GM12878 (cell line): Measurements from ENCODE around the gene NKAIN2. TPM values are rescaled to one million over a fixed set of nuclear protein-coding genes. Genes with fewer than 3 reads are reported as not detected.

Source experiments
- ATAC-seq: fragments of 200-7000 bp; cut with Tn5 transposase; 3 replicates; pipeline ENCODE4 v1.9.1; 2020; ENCODE audit warnings: mild to moderate bottlenecking, moderate library complexity
- BruUV-seq: library from RNA; stranded (reverse); fragments of 400-500 nt; replicated peaks from 2 replicates; lab custom pipeline; 2021; lab: Mats Ljungman, UMichigan
- CTCF ChIA-PET: fragments of 300-600 bp; sonication (Branson Sonifier 250); formaldehyde crosslinking; extraction: SDS; loops from one replicate; lab custom pipeline; 2021; ENCODE audit warnings: inconsistent platforms; lab: Yijun Ruan, JAX
- POLR2A ChIA-PET: fragments of 350-600 bp; formaldehyde crosslinking; extraction: SDS; loops from one replicate; lab custom pipeline; 2021; ENCODE audit warnings: inconsistent platforms; lab: Charles Lee
- RAD21 ChIA-PET: fragments of 300-600 bp; sonication (Branson Sonifier 250); formaldehyde crosslinking; loops from one replicate; lab custom pipeline; 2023; ENCODE audit warnings: antibody characterized with exemption; ENCODE audit not compliant: unreplicated experiment; lab: Charles Lee
- SMC1A ChIA-PET: fragments of 300-600 bp; sonication (Branson Sonifier 250); formaldehyde crosslinking; loops from one replicate; lab custom pipeline; 2023; ENCODE audit not compliant: unreplicated experiment, uncharacterized antibody; lab: Charles Lee
- DNase-seq: peaks from one replicate; pipeline ENCODE4 v3.0.0-alpha.2; 2011; ENCODE audit warnings: low read depth, low spot score
- FAIRE-seq: peaks from 3 replicates; lab custom pipeline; 2011; peaks lifted over from hg19 to GRCh38; lab: Jason Lieb, UNC
- H2AFZ ChIP-seq: 2 replicates; pipeline ENCODE4 v1.6.0; 2011; ENCODE audit warnings: low read depth, low read length, control low read depth; ENCODE audit not compliant: control insufficient read depth
- H3K27ac ChIP-seq: 2 replicates; pipeline ENCODE4 v1.5.1; 2011; ENCODE audit warnings: control low read depth; ENCODE audit not compliant: control insufficient read depth, insufficient read depth
- H3K27me3 ChIP-seq, 2 experiments: replicated peaks in 1 of 2; 2 replicates each; pipeline versions ENCODE4 v1.6.0 to v1.6.1; 2011; ENCODE audit warnings: low read length in 1 of 2; ENCODE audit not compliant: control insufficient read depth in 2 of 2, insufficient read depth in 2 of 2
- H3K36me3 ChIP-seq, 2 experiments: 2 replicates each; pipeline ENCODE4 v1.5.1; 2011; ENCODE audit warnings: low read length in 1 of 2; ENCODE audit not compliant: control insufficient read depth in 2 of 2, insufficient read depth in 2 of 2
- H3K4me1 ChIP-seq: 2 replicates; pipeline ENCODE4 v1.6.1; 2011; ENCODE audit warnings: mild to moderate bottlenecking, low read length, moderate library complexity, mixed read lengths; ENCODE audit not compliant: control insufficient read depth, insufficient read depth
- H3K4me2 ChIP-seq: 2 replicates; pipeline ENCODE4 v1.6.0; 2011; ENCODE audit warnings: control low read depth; ENCODE audit not compliant: control insufficient read depth, insufficient read depth
- H3K4me3 ChIP-seq: fragments of 200-600 bp; sonication (generic); 2 replicates; pipeline ENCODE4 v1.5.1; 2016
- H3K79me2 ChIP-seq: 2 replicates; pipeline ENCODE4 v1.6.0; 2011; ENCODE audit warnings: low read length; ENCODE audit not compliant: control insufficient read depth, insufficient read depth
- H3K9ac ChIP-seq: 2 replicates; pipeline ENCODE4 v1.8.0; 2011; ENCODE audit warnings: low read length, control low read depth, mixed read lengths; ENCODE audit not compliant: control insufficient read depth, insufficient read depth
- H3K9me3 ChIP-seq: replicated peaks from 3 replicates; pipeline ENCODE4 v1.5.1; 2011; ENCODE audit warnings: mild to moderate bottlenecking, low read length; ENCODE audit not compliant: control insufficient read depth, insufficient read depth
- H4K20me1 ChIP-seq: 2 replicates; pipeline ENCODE4 v1.6.0; 2011; ENCODE audit not compliant: control insufficient read depth, insufficient read depth
- BCL11A ChIP-seq: IDR thresholded peaks from 2 replicates; pipeline ENCODE4 v1.6.1; 2011; ENCODE audit warnings: low read depth, low read length
- CBX3 ChIP-seq: fragments of 200-600 bp; sonication (generic); IDR thresholded peaks from 2 replicates; pipeline ENCODE4 v1.6.1; 2016; ENCODE audit warnings: low read depth, borderline replicate concordance
- CEBPB ChIP-seq, 2 experiments: fragments of 150-350 bp in 1 of 2; IDR thresholded peaks; 2 replicates each; pipeline ENCODE4 v1.6.1; 2012 to 2014; ENCODE audit warnings: low read depth in 2 of 2, low read length in 2 of 2, borderline replicate concordance in 1 of 2, inconsistent platforms in 1 of 2
- E2F8 ChIP-seq: fragments of 450-650 bp; IDR thresholded peaks from 2 replicates; pipeline ENCODE4 v1.6.1; 2018; ENCODE audit warnings: mild to moderate bottlenecking, low read depth, moderate library complexity; ENCODE audit not compliant: partially characterized antibody
- HSF1 ChIP-seq: fragments of 150-350 bp; IDR thresholded peaks from 2 replicates; pipeline ENCODE4 v1.6.1; 2014; ENCODE audit warnings: mild to moderate bottlenecking, low read depth, low read length
- IRF4 ChIP-seq: IDR thresholded peaks from 2 replicates; pipeline ENCODE4 v1.6.1; 2011; ENCODE audit warnings: low read depth, low read length
- MYC ChIP-seq: IDR thresholded peaks from 2 replicates; pipeline ENCODE4 v1.6.1; 2011; ENCODE audit warnings: mild to moderate bottlenecking, low read length, moderate library complexity, inconsistent platforms; ENCODE audit not compliant: insufficient read depth, insufficient replicate concordance, insufficient read length, severe bottlenecking
- SIX5 ChIP-seq: IDR thresholded peaks from 2 replicates; pipeline ENCODE4 v1.6.1; 2011; ENCODE audit warnings: mild to moderate bottlenecking, low read depth, low read length, moderate library complexity; ENCODE audit not compliant: severe bottlenecking
- STAT3 ChIP-seq: IDR thresholded peaks from 2 replicates; pipeline ENCODE4 v1.6.1; 2011; ENCODE audit warnings: low read depth, low read length, improper control_type of control experiment
- ZNF207 ChIP-seq: fragments of 450-650 bp; IDR thresholded peaks from 2 replicates; pipeline ENCODE4 v1.6.1; 2014; ENCODE audit warnings: antibody characterized with exemption, mild to moderate bottlenecking, borderline replicate concordance
- ZNF217 ChIP-seq: fragments of 450-650 bp; IDR thresholded peaks from 2 replicates; pipeline ENCODE4 v1.6.1; 2017; ENCODE audit warnings: antibody characterized with exemption, mild to moderate bottlenecking
- ZNF24 ChIP-seq: fragments of 450-650 bp; IDR thresholded peaks from 2 replicates; pipeline ENCODE4 v1.6.1; 2017; ENCODE audit warnings: antibody characterized with exemption, mild to moderate bottlenecking
- ZSCAN29 ChIP-seq: fragments of 450-650 bp; IDR thresholded peaks from 2 replicates; pipeline ENCODE4 v1.6.1; 2017; ENCODE audit warnings: mild to moderate bottlenecking, moderate library complexity
- WGBS: methylation state at CpG from one replicate; pipeline ENCODE4 v1.1.6; 2016; ENCODE audit warnings: low lambda C conversion rate; ENCODE audit not compliant: insufficient replicate concordance, insufficient coverage; ENCODE audit errors: missing lambda C conversion rate; 5-methylcytosine and 5-hydroxymethylcytosine counted together
- in situ Hi-C: fragments of 300-500 bp; cut with MboI; formaldehyde crosslinking; loops from 9 replicates; pipeline ENCODE4 v1.14.3; 2018; ENCODE audit warnings: mixed read lengths
- intact Hi-C: fragments of 100-400 bp; cut with micrococcal nuclease; formaldehyde crosslinking; loops from one replicate; pipeline ENCODE4 v1.14.2; 2022; ENCODE audit not compliant: unreplicated experiment
- polyA plus RNA-seq, 11 experiments: library from polyadenylated mRNA; depleted of rRNA in 4 of 11; unstranded in 6 of 11; stranded (reverse) in 5 of 11; fragments of >200 nt; fragmentation: Nextera tagmentation in 4 of 11; fragmentation: Illumina TruSeq in 1 of 11; extraction: Ambion mirVana in 4 of 11; extraction: Trizol in 1 of 11; gene quantifications; 1 replicate in 1 of 11; 2 replicates in 10 of 11; pipeline versions ENCODE4 v1.2.1 to v1.2.3, GENCODE V29; 2011 to 2016; ENCODE audit warnings: inconsistent platforms in 2 of 11, missing spikeins in 2 of 11, low read depth in 1 of 11
- total RNA-seq, 4 experiments: library from RNA; depleted of rRNA in 3 of 4; stranded (reverse); fragments of >200 nt in 3 of 4; fragmentation: Illumina TruSeq in 1 of 4; extraction: Trizol in 1 of 4; gene quantifications; 2 replicates each; pipeline versions ENCODE4 v1.2.1 to v1.2.3, GENCODE V29; 2013 to 2021
- TF ChIP-seq, protein P1 (sequence below): fragments of 450-650 bp; IDR thresholded peaks from 2 replicates; pipeline ENCODE4 v1.6.1; 2016; ENCODE audit warnings: mild to moderate bottlenecking, moderate library complexity, borderline replicate concordance
- TF ChIP-seq, protein P2 (sequence below): IDR thresholded peaks from 2 replicates; pipeline ENCODE4 v1.6.1; 2012; ENCODE audit warnings: low read depth, low read length, improper control_type of control experiment

Gene NKAIN2
- total and polyA plus RNA-seq, 10 of the 15 experiments (the other 5 are each of a cell fraction or from before 2014, with no cell fraction given): not detected

GRCh38 chr6:124205921-124206320 is 402.3 kb downstream of the NKAIN2 start:
- intact Hi-C loops (no loop called here), in situ Hi-C loops (no loop called here)
- no peaks in the 10 kb centered on the region for H3K79me2 ChIP-seq
- RAD21 ChIA-PET: no interaction called here
- H2AFZ ChIP-seq: no peak overlapping the region
- ATAC-seq (no peak), DNase-seq (no peak), FAIRE-seq (no peak)
- CTCF ChIA-PET: no interaction called here
- H3K9ac ChIP-seq: no peak overlapping the region
- H3K27me3 ChIP-seq: no peaks in the 10 kb centered on the region
- H3K4me1 ChIP-seq: no peaks in the 10 kb centered on the region
- POLR2A ChIA-PET: no interaction called here
- no TSS peak for BruUV-seq
- H3K36me3 ChIP-seq: no peaks in the 10 kb centered on the region
- no peaks in the 10 kb centered on the region for H3K9me3 ChIP-seq
- H3K4me3 ChIP-seq: no peak overlapping the region
- WGBS: 3% methylated on average over 2 of the region's 2 CpGs
- H3K4me2 ChIP-seq: no peak overlapping the region
- H3K27ac ChIP-seq: no peak overlapping the region
- SMC1A ChIA-PET: no interaction called here
- no peaks in the 10 kb centered on the region for H4K20me1 ChIP-seq
- TF ChIP-seq CBX3 (no peak), ZNF217 (no peak), BCL11A (no peak), MYC (no peak), CEBPB (IDR thresholded peaks at IDR 0.05; ENCODE audit: borderline replicate concordance in 1 of 2, low read depth in 2 of 2, low read length in 2 of 2) (no peak), HSF1 (no peak), IRF4 (no peak), ZNF207 (no peak), STAT3 (no peak), E2F8 (no peak), SIX5 (no peak), ZNF24 (no peak), ZSCAN29 (no peak)
- TF ChIP-seq, protein P1, sequence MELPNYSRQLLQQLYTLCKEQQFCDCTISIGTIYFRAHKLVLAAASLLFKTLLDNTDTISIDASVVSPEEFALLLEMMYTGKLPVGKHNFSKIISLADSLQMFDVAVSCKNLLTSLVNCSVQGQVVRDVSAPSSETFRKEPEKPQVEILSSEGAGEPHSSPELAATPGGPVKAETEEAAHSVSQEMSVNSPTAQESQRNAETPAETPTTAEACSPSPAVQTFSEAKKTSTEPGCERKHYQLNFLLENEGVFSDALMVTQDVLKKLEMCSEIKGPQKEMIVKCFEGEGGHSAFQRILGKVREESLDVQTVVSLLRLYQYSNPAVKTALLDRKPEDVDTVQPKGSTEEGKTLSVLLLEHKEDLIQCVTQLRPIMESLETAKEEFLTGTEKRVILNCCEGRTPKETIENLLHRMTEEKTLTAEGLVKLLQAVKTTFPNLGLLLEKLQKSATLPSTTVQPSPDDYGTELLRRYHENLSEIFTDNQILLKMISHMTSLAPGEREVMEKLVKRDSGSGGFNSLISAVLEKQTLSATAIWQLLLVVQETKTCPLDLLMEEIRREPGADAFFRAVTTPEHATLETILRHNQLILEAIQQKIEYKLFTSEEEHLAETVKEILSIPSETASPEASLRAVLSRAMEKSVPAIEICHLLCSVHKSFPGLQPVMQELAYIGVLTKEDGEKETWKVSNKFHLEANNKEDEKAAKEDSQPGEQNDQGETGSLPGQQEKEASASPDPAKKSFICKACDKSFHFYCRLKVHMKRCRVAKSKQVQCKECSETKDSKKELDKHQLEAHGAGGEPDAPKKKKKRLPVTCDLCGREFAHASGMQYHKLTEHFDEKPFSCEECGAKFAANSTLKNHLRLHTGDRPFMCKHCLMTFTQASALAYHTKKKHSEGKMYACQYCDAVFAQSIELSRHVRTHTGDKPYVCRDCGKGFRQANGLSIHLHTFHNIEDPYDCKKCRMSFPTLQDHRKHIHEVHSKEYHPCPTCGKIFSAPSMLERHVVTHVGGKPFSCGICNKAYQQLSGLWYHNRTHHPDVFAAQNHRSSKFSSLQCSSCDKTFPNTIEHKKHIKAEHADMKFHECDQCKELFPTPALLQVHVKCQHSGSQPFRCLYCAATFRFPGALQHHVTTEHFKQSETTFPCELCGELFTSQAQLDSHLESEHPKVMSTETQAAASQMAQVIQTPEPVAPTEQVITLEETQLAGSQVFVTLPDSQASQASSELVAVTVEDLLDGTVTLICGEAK: no peak
- TF ChIP-seq, protein P2, sequence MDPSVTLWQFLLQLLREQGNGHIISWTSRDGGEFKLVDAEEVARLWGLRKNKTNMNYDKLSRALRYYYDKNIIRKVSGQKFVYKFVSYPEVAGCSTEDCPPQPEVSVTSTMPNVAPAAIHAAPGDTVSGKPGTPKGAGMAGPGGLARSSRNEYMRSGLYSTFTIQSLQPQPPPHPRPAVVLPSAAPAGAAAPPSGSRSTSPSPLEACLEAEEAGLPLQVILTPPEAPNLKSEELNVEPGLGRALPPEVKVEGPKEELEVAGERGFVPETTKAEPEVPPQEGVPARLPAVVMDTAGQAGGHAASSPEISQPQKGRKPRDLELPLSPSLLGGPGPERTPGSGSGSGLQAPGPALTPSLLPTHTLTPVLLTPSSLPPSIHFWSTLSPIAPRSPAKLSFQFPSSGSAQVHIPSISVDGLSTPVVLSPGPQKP: no peak
